ENCODE results near the gene PLCB4.

PLCB4 gene

GRCh38 chr20:9128568-9128967 is 59.7 kb downstream of the PLCB4 start:
- H3K4me3 ChIP-seq = no peak overlapping the region
- no peaks in the 10 kb centered on the region for H4K20me1 ChIP-seq
- H3K27ac ChIP-seq = no peak overlapping the region
- H3K4me1 ChIP-seq = no peaks in the 10 kb centered on the region
- no peak overlapping the region for H3K4me2 ChIP-seq
- no peaks in the 10 kb centered on the region for H3K27me3 ChIP-seq
- H3K9ac ChIP-seq = no peak overlapping the region
- TF ChIP-seq Cebpa-rat (IDR thresholded peaks at IDR 0.05) = no peak
- peaks cover 9 to 23% (median 15%) of the 10 kb centered on the region in 11 experiments; a peak in 21 of 22 replicates for H3K9me3 ChIP-seq (replicated peaks in 1 of 11)
- no peaks in the 10 kb centered on the region for H3K36me3 ChIP-seq

GRCh38 chr20:9129756-9130155 is 60.9 kb downstream of the PLCB4 start:
- no peaks in the 10 kb centered on the region for H3K27me3 ChIP-seq
- no peak overlapping the region for H3K9ac ChIP-seq
- H3K4me2 ChIP-seq = no peak overlapping the region
- H3K4me1 ChIP-seq = no peaks in the 10 kb centered on the region
- H3K27ac ChIP-seq = no peak overlapping the region; a peak in 1 of 22 replicates
- peaks cover 9 to 23% (median 15%) of the 10 kb centered on the region in 11 experiments; a peak in 21 of 22 replicates for H3K9me3 ChIP-seq (replicated peaks in 1 of 11)
- H3K36me3 ChIP-seq = no peaks in the 10 kb centered on the region
- no peak overlapping the region for H3K4me3 ChIP-seq
- H4K20me1 ChIP-seq = no peaks in the 10 kb centered on the region
- no peak for TF ChIP-seq Cebpa-rat (IDR thresholded peaks at IDR 0.05)

DNA sequence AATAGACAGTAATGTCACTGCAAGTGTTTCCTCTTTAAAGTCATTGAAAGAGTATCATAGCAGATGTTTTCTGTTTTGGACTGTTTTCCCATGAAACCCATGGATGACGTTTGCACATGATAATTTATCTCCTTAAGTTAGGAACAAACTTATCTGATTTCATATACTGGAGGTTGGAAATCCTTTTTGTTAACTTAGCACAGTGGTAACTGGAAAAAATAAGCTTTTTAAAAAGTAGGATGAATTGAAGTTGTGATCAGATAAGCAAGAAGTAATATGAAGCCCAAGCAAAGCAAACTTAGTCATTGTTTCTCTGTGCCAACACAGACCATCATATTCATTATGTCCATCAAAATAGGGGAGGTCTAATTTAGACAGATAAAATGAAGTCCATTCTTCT is 61.6 kb downstream of the PLCB4 start:
- H4K20me1 ChIP-seq = no peaks in the 10 kb centered on the region
- no peak overlapping the region for H3K4me3 ChIP-seq
- H3K9ac ChIP-seq = no peak overlapping the region
- no peaks in the 10 kb centered on the region for H3K36me3 ChIP-seq
- no peaks in the 10 kb centered on the region for H3K27me3 ChIP-seq
- peaks cover 9 to 23% (median 15%) of the 10 kb centered on the region in 11 experiments; a peak in 21 of 22 replicates for H3K9me3 ChIP-seq (replicated peaks in 1 of 11)
- H3K27ac ChIP-seq = no peak overlapping the region
- TF ChIP-seq Cebpa-rat (IDR thresholded peaks at IDR 0.05) = no peak
- no peaks in the 10 kb centered on the region for H3K4me1 ChIP-seq
- H3K4me2 ChIP-seq = no peak overlapping the region

GRCh38 chr20:9131841-9132240 is 63.0 kb downstream of the PLCB4 start:
- Histone ChIP-seq H3K9me3 (replicated peaks in 1 of 11) (peaks cover 9 to 23% (median 15%) of the 10 kb centered on the region in 11 experiments; a peak in 21 of 22 replicates), H3K4me3 (no peak overlapping the region), H3K4me2 (no peak overlapping the region), H3K9ac (no peak overlapping the region), H4K20me1 (no peaks in the 10 kb centered on the region), H3K27me3 (no peaks in the 10 kb centered on the region), H3K27ac (no peak overlapping the region), H3K4me1 (no peaks in the 10 kb centered on the region), H3K36me3 (no peaks in the 10 kb centered on the region)
- no peak for TF ChIP-seq Cebpa-rat (IDR thresholded peaks at IDR 0.05)

- Histone ChIP-seq H3K9ac (no peak overlapping the region), H3K36me3 (no peaks in the 10 kb centered on the region), H3K4me2 (no peak overlapping the region), H3K27me3 (no peaks in the 10 kb centered on the region; a peak in 1 of 22 replicates), H4K20me1 (no peaks in the 10 kb centered on the region), H3K27ac (no peak overlapping the region), H3K4me1 (peaks cover 0 to 1% (median 0%) of the 10 kb centered on the region in 10 experiments; a peak in 5 of 20 replicates), H3K9me3 (replicated peaks in 1 of 11) (peaks cover 12 to 33% (median 25%) of the 10 kb centered on the region in 11 experiments), H3K4me3 (no peak overlapping the region)
- TF ChIP-seq Cebpa-rat (IDR thresholded peaks at IDR 0.05) = no peak
Measured at GRCh38 chr20:9134346-9134745, 65.5 kb downstream of the PLCB4 start.

DNA sequence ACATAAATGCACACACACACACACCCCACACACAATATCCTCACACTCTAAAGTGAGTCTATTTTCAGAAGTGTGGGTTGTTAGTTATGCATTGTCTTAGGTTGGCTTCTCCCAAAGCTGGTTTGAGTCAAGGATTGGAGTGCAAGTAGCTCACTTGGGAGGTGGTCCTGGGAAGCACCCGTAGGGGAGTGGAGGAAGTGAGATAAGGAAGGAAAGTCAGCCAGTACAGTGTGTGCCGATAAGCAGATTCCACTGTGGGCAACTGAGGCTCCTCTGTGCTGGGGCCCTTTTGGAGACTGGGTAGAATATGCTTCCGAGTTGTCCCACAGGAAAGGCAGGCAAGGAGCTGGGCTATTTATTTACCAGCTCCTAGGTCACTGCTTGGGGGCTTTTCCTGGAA is 67.2 kb downstream of the PLCB4 start:
- H3K9ac ChIP-seq = no peak overlapping the region
- no peak overlapping the region for H3K27ac ChIP-seq
- H3K36me3 ChIP-seq = no peaks in the 10 kb centered on the region
- no peak overlapping the region for H3K4me2 ChIP-seq
- H3K4me1 ChIP-seq = peaks cover 0 to 14% (median 11%) of the 10 kb centered on the region in 10 experiments; a peak in 12 of 20 replicates
- peaks cover 12 to 40% (median 31%) of the 10 kb centered on the region in 11 experiments for H3K9me3 ChIP-seq (replicated peaks in 1 of 11)
- no peak for TF ChIP-seq Cebpa-rat (IDR thresholded peaks at IDR 0.05)
- peaks cover 0 to 10% (median 0%) of the 10 kb centered on the region in 11 experiments; a peak in 2 of 22 replicates for H3K27me3 ChIP-seq
- no peak overlapping the region for H3K4me3 ChIP-seq
- H4K20me1 ChIP-seq = no peaks in the 10 kb centered on the region

DNA sequence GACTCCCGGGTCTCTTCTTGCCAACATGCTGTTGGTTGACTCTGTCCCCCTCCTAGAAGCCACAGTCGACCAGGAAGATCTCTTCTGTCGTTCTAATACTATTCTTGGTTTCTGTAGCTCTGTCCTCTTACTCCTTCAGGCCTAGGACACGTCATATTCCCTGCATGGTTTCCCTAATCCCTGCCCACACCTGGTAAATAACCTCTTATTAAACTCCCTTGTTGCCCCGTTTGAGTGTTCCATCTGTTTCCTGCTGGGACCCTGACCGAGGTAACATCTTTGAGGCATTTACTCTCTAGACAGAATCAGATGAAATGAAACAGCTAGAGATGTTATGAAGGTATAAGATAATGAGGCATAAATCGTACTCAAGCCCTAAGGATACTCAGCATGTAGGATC is 68.1 kb downstream of the PLCB4 start:
- Histone ChIP-seq H3K9ac (no peak overlapping the region), H3K4me1 (peaks cover 4 to 23% (median 15%) of the 10 kb centered on the region in 10 experiments), H3K27ac (no peak overlapping the region), H3K36me3 (no peaks in the 10 kb centered on the region), H3K4me2 (0 out of 22 replicates have a peak overlapping the region, but pooled peaks of 1 of the 11 experiments have one; percentile 2), H3K4me3 (no peak overlapping the region), H3K9me3 (replicated peaks in 1 of 11) (peaks cover 3 to 32% (median 23%) of the 10 kb centered on the region in 11 experiments), H3K27me3 (peaks cover 0 to 10% (median 0%) of the 10 kb centered on the region in 11 experiments; a peak in 2 of 22 replicates), H4K20me1 (no peaks in the 10 kb centered on the region)
- TF ChIP-seq Cebpa-rat (IDR thresholded peaks at IDR 0.05) = no peak

- no peaks in the 10 kb centered on the region for H4K20me1 ChIP-seq
- H3K9me3 ChIP-seq (replicated peaks in 1 of 11) = peaks cover 0 to 24% (median 16%) of the 10 kb centered on the region in 11 experiments; a peak in 16 of 22 replicates
- H3K27ac ChIP-seq = 0 out of 22 replicates have a peak overlapping the region, but pooled peaks of 1 of the 11 experiments have one; percentile 8
- TF ChIP-seq Cebpa-rat (IDR thresholded peaks at IDR 0.05) = no peak
- peaks cover 10 to 45% (median 32%) of the 10 kb centered on the region in 10 experiments for H3K4me1 ChIP-seq
- H3K4me3 ChIP-seq = no peak overlapping the region
- no peak overlapping the region for H3K9ac ChIP-seq
- peak overlapping the region in 9 of 11 experiments; percentile 20 to 63 (median 36); a peak in 14 of 22 replicates for H3K4me2 ChIP-seq
- H3K36me3 ChIP-seq = no peaks in the 10 kb centered on the region
- peaks cover 0 to 10% (median 0%) of the 10 kb centered on the region in 11 experiments; a peak in 3 of 22 replicates for H3K27me3 ChIP-seq
Measured at GRCh38 chr20:9139106-9139833, 70.4 kb downstream of the PLCB4 start.

DNA sequence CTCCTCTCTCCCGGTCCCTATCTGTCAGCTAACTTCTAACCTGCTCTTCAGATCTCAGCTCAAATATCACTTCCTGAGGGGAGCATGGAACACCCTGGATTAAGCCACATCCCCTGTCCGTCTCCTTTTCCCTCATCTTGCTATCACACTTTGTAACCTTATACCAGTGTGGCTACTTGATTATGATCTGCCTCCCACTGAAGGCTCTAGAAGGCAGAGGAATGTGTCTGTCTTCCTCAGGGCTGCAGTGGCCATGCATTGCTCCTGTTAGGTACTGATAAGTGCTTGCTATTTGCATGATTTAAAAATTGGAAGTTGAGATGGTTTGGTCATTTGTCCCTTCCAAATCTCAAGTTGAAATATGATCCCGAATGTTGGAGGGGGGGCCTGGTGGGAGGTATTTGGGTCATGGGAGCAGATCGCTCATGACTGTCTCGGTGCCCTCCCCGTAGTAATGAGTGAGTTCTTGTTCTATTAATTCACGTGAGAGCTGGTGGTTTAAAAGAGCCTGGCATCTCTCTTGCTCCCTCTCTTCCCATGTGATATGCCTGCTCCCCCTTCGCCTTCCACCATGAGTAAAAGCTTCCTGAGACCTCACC is 71.4 kb downstream of the PLCB4 start:
- peak overlapping the region in 2 of 11 experiments; percentile 6 to 8; a peak in 1 of 22 replicates for H3K27ac ChIP-seq
- peaks cover 0 to 10% (median 0%) of the 10 kb centered on the region in 11 experiments; a peak in 3 of 22 replicates for H3K27me3 ChIP-seq
- H3K4me2 ChIP-seq = peak overlapping the region in 10 of 11 experiments; percentile 9 to 63 (median 34); a peak in 15 of 22 replicates
- H4K20me1 ChIP-seq = no peaks in the 10 kb centered on the region
- H3K4me3 ChIP-seq = no peak overlapping the region
- H3K9me3 ChIP-seq (replicated peaks in 1 of 11) = peaks cover 0 to 24% (median 16%) of the 10 kb centered on the region in 11 experiments; a peak in 16 of 22 replicates
- no peak overlapping the region for H3K9ac ChIP-seq
- no peak for TF ChIP-seq Cebpa-rat (IDR thresholded peaks at IDR 0.05)
- H3K36me3 ChIP-seq = no peaks in the 10 kb centered on the region
- peaks cover 17 to 53% (median 41%) of the 10 kb centered on the region in 10 experiments for H3K4me1 ChIP-seq

Measured in BLaER1 treated with 17β-estradiol and CSF1 and Interleukin-3, amounts not matched to agents 10 nM and 100 nM (cell line).